ENCODE results near the gene ERV3-1. TPM values are rescaled to one million over a fixed set of nuclear protein-coding genes. Genes with fewer than 3 reads are reported as not detected.

The ERV3-1 gene
- total and polyA plus RNA-seq, 9 of the 15 experiments (the other 6 are each of a cell fraction or from before 2014, with no cell fraction given), result 10.2 to 30.0 (median 22.0) TPM

- TF ChIP-seq MEIS2 (IDR thresholded peaks at IDR 0.05; ENCODE audit: partially characterized antibody), result peak; percentile 53
- TF ChIP-seq CBX3 (IDR thresholded peaks at IDR 0.05; ENCODE audit: borderline replicate concordance in 1 of 2, low read length in 2 of 2), result peak; percentile 66 to 91
- no peak for TF ChIP-seq STAT5A (IDR thresholded peaks at IDR 0.05; ENCODE audit: borderline replicate concordance, low read length)
- TF ChIP-seq PBX2 (CRISPR knock-in tag; IDR thresholded peaks at IDR 0.05; ENCODE audit: low read depth), result no peak
- no peak for TF ChIP-seq PBX2 (tag; conservative IDR thresholded peaks at IDR 0.05; ENCODE audit: low read depth)
- TF ChIP-seq ZNF280B (CRISPR knock-in tag; IDR thresholded peaks at IDR 0.05), result 0 out of 2 replicates have a peak, but pooled peaks have one; percentile 62
- no peak for TF ChIP-seq SRSF3 (IDR thresholded peaks at IDR 0.05; ENCODE audit: insufficient read depth, low read length)
- no peak for TF ChIP-seq RNF2 (IDR thresholded peaks at IDR 0.05)
- no peak for TF ChIP-seq ZBTB17 (CRISPR knock-in tag; IDR thresholded peaks at IDR 0.05)
- no peak for TF ChIP-seq MXD1 (CRISPR knock-in tag; IDR thresholded peaks at IDR 0.05; ENCODE audit: borderline replicate concordance, poor library complexity, severe bottlenecking)
- TF ChIP-seq THAP7 (CRISPR knock-in tag; IDR thresholded peaks at IDR 0.05), result no peak
- no peak for TF ChIP-seq CREB3L1 (IDR thresholded peaks at IDR 0.05; ENCODE audit: borderline replicate concordance, low read depth)
- no peak for TF ChIP-seq ZNF41 (CRISPR knock-in tag; conservative IDR thresholded peaks at IDR 0.05)
- no peak for TF ChIP-seq ZC3H4 (CRISPR knock-in tag; IDR thresholded peaks at IDR 0.05; ENCODE audit: borderline replicate concordance)
- no peak for TF ChIP-seq SMARCB1 (IDR thresholded peaks at IDR 0.05; ENCODE audit: insufficient read length, low read depth)
- TF ChIP-seq MLX (CRISPR knock-in tag; conservative IDR thresholded peaks at IDR 0.05), result no peak
- TF ChIP-seq TRIM28 (IDR thresholded peaks at IDR 0.05), result peak; percentile 76; the same call in 1 of the 2 replicates
- TF ChIP-seq ZNF77 (CRISPR knock-in tag; IDR thresholded peaks at IDR 0.05), result no peak
- no peak for TF ChIP-seq NFE2 (IDR thresholded peaks at IDR 0.05; ENCODE audit: low read depth)
- TF ChIP-seq PREB (CRISPR knock-in tag; IDR thresholded peaks at IDR 0.05), result no peak
- TF ChIP-seq SMAD1 (IDR thresholded peaks at IDR 0.05; ENCODE audit: low read depth, low read length, partially characterized antibody), result no peak
These were observed 16.3 kb downstream of the ERV3-1 start (continued) for GRCh38 chr7:64990216-64990615.

Data from K562 (cell line).